ENCODE results near the gene MBD3L5.
"Not testable (repeated sequence)": the region's sequence is repeated elsewhere in the genome, so short reads cannot be mapped to it uniquely, and the experiment has no call there.

MBD3L5 gene

DNA sequence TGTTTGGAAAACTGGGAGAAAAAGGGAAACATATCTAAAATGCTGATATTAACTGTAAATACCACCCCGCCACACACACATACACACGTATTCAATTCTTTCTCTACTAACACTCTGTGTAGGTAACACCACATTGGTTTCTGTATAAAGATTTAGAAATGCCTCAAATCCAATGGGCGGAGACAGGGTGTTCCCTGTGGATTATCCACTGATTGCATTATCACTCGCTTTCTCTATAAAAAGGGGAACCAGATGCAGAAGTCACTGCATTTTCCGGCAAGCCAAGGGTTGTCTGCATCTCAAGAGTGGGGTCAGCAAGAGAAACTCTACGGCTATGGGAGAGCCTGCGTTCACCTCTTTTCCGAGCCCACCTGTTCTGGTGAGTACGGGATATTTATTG, at the start of gene MBD3L5:
MBD3L5 (plus strand) TSS at position 301 of the 400 bp plus-strand sequence; CDS start at position 335, 34 bp downstream.
- not testable (repeated sequence) for FAIRE-seq

DNA sequence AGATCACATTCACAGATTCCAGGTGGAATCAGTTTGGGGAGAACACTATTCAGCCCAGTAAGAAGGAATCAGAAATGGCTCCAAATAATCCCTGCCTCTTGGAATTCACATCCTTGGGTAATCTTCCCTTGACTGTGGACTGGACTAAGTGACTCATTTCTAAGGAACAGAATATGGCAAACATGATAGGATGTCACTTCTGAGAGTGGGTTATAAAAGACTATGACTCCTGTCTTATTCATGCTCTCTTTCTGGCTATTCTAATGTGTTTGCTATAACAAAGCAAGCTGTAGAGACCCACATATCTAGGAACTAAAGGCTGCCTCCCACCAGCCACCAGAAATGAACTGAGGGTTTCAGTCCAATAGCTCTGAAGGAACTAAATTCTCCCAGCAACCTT, 46.9 kb upstream of the MBD3L5 start:
- no peak for FAIRE-seq

DNA sequence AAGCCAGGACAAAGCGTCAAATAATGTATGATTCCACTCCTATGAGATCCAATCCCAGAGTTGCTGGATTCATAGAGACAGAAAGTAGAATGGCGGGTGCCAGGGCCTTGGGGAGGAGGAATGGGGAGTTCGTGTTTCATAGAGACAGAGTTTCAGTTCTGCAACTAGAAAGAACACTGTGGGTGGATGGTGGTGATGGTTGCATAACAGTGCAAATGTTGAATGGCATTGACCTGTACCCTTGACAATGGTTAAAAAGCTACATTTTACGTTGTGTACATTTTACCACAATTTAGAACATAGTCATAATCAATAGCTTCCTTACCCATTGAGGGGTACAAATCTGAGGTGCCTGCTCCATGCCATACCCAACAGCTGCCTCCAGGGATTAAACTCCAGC, 42.5 kb upstream of the MBD3L5 start:
- FAIRE-seq, result no peak

DNA sequence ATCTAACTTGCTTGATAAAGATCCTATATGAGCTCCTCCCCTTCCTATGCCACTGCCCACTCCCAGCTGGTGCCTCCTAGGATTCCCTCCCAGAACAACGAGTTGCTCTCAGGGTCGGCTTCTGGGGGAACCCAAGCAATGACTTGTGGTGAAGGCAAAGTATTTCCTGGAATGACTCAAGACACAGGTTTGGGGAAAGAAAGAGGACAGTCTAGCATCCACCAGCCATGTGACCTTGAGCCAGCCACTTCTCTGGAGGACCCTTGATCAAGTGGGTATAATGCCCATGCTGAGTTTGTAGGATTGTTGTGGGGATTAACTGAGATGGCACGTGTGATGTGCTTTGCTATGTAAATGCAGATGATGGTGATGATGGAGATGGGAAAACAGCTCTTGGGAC, 42.1 kb upstream of the MBD3L5 start:
- FAIRE-seq, result no peak

DNA sequence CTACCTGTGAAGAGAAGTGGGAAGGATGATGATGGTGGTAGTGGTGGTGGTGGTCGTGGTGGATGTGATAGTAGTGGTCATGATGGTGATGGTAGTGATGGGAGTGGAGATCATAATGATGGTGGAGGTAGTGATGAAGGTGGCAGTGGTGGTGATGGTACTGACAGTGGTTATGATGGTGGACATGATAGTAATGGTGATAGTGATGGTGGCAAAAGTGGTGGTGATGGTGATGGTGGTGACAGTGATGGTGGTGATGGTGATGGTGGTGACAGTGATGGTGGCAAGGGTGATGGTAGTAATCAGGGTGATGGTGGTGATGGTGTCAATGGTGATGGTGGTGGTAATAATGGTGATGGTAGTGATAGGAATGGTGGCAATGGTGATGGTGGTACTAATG, 35.3 kb upstream of the MBD3L5 start:
- FAIRE-seq, result no peak

DNA sequence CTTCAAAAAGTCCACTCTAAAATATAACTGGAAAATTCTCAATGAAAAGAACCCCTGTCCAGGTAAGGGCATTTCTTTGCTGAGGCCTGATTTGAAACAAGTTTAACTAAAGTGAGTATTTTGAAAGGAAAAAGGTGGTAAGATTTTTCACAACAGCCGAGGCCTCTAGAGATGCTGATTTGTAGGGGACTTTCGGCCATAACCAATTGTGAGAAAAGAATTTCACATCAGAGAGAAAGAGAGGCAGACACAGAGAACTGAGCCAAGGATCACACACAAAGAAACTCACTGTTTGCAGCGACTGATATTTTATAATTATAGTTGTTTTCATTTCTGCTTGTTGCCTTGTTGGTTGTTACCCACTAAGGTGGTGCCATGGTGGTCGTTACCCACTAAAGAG, 33.6 kb upstream of the MBD3L5 start:
- no peak for FAIRE-seq

DNA sequence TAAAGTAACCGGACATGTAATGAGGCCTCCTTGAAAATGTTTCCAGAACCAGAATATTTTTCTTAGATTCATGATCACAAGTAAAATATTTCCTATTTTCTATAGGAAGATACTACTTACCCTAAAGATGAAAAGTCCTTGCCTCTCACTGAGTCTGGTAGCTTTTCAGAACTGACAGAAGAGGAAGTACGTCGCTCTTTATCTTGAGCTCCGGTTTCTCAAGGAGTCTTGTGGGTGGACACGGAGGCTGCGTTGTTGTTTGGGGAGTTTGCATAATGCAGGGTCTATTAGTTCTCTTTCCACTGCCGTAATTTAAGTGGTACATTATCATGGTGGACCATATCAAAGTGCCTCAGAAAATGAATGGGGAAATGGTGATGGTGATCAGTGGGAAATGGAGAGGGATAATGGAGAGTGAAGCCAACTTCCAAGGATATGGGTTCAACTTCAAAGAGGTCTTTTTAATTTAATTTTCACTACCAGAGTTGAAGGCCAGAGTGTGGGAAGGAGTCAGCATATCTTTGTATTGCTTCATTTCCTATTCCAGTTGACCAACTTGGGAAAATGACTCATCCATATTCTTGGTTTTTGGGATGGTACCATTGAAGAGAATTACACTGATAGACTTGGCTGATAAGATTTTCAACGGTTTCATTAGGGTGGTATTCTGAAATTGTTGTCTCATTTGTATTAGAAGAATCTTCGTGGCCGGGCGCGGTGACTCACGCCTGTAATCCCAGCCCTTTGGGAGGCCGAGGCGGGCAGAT, 32.5 kb upstream of the MBD3L5 start:
- FAIRE-seq, result no peak

DNA sequence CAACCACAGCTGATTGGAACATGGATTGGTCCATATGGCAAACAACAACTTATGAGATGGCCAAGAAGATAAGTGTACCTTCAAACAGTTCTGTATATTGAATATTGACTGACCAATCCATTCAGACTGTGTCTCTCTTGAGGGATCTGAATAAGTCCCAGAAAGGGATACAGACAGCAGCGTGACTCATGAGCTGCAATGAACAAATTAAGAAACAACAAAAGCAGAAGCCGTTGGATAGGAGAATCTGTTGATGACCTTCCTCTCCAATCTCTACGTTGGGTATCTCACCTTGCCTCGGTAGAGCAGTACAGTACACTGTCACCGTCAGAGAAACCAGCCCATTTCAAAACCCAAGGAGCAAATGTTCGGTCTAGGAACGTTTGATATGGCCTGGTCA, 30.4 kb upstream of the MBD3L5 start:
- FAIRE-seq, result no peak

DNA sequence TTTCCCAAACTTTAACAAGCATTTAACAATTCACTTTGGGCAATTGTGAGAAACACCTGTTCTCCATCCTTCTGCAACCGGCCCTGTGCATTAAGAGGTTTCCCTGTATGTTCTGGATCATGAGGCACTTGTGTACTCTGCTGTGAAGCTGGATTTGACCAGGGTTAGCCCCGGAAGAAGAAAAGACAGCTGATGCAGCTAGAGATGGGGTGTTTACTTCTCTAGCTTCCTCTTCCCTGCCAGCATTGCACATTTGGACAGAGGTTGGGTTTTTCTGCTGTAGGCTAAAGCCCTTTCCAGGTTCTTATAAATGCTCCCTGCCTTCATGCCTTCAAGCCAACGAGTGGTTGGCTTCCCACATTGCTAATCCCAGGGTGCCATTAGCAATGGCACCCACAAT, 30.0 kb upstream of the MBD3L5 start:
- FAIRE-seq, result no peak

DNA sequence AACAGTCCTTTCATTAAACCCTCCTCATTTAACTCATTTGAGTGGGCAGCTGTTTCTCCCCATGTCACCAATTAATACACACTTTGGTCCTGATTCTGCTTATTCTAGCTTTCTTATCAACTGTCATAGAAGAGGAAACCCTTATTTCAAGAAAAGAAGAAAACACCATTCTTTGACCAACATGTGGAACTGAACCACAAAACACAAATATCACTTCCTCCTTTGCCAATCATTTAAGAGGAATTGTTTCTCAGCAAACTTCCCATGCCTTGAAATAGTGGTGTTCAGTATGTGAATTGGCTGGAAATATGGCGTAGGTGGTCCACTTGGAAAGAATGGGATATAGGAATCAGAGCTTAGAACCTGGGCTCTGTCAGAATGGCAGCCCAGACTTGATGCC, 29.6 kb upstream of the MBD3L5 start:
- no peak for FAIRE-seq

DNA sequence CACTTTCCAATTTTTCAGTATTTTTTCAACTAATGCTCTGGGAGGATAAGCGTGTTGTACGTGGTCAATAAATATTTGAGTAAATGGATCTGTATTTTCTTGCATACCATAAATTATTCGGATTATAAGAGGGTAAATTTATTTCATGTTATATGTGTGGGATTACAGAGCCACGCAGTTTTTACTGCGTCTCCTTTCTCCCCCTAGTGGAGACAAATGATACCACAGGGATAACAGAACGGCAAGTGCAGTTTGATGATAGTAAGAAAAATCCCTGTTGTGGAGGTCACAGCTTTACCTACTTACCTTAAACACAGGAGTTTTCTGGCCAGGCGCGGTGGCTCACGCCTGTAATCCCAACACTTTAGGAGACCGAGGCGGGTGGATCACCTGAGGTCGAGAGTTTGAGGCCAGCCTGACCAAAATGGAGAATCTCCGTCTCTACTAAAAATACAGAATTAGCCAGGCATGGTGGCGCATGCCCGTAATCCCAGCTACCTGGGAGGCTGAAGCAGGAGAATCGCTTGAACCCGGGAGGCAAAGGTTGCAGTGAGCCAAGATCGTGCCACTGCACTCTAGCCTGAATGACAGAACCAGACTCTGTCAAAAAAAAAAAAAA, 26.0 kb upstream of the MBD3L5 start:
- peak; percentile 62 for FAIRE-seq

DNA sequence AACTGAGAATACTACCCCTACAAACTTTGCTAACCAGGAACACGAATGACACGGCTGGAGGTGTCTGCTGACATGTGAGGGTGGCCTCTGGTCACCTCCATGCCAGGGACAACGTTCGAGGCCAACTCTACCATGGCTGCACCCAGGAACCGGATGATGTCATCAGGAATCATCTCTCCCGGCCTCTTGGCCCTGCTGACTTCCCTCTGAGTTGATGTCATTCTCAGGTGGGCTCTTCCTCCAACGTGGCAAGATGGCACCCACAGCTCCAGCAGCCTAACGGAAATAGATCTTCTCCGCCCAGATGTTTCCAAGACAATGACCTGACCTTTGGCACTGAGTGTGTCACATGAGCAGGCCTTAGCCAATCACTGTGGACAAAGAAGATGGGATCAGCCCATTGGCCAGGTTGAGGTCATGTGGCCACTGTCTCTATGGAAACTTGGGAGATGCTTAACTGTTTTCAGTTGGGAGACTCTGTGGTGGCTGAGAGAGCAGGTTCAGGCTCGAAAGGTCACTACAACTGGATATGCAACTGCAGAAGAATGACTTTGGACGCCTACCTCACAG, 24.2 kb upstream of the MBD3L5 start:
- no peak for FAIRE-seq

DNA sequence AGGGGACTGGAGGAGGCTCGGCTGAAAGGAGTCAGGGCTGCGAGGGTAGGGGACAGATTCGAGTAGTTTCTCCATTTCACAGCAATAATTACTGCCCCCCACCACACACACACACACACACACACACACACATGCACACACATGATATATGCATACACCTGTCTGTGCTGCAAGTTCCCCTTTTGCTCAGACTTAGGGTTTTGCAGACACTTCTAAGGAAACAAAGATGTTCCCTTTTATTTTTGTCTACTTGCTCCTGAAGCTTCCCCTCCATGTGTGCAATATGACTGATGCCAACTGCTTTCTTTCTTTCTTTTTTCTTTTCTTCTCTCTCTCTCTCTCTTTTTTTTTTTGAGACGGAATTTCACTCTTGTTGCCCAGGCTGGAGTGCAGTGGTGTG, 22.5 kb upstream of the MBD3L5 start:
- no peak for FAIRE-seq

DNA sequence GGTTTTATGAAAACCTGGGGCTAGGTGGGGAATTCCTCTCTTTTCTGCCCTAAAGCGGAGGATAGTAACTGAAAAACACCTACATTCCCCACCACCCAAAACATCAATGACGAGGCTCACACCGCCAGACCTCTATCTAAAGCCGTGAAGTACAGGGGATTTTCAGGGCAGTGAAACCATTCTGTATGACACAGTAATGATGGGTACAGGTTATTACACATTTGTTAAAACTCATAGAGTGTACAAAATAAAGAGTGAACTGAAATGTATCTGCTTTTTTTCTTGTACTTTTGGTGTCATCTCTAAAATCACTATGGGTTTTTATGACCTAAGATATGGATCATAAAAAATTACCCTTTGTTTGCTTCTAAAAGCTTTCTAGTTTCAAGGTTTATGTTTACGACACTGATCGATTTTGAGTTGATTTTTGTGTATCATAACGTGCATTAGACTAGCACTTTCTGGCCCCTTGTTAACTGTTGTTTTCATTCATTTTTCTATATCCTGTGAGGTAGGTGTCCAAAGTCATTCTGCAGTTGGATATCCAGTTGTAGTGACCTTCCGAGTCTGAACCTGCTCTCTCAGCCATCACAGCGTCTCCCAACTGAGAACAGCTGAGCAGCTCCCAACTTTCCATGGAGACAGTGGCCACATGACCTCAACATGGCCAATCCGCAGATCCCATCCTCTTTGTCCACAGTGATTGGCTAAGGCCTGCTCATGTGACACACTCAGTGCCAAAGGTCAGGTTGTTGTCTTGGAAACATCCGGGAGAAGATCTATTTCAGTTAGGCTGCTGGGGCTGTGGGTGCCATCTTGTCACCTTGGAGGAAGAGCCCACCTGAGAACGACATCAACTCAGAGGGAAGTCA, 19.4 kb upstream of the MBD3L5 start:
- FAIRE-seq, result no peak

DNA sequence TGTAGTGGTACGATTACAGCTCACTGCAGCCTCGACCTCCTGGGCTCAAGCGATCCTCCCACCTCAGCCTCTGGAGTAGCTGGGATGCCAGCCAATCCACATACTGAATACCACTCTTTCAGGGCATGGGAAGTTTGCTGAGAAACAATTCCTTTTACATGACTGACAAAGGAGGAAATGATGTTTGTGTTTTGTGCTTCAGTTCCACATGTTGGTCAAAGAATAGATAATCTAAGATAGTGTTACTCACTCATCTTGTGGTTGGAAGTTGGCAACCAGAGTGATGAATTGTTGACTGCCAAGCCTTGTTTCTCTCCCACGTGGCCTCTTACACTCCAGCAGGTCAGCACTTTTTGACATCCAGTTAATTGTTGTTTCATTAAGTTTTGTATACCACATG, 16.7 kb upstream of the MBD3L5 start:
- no peak for FAIRE-seq

DNA sequence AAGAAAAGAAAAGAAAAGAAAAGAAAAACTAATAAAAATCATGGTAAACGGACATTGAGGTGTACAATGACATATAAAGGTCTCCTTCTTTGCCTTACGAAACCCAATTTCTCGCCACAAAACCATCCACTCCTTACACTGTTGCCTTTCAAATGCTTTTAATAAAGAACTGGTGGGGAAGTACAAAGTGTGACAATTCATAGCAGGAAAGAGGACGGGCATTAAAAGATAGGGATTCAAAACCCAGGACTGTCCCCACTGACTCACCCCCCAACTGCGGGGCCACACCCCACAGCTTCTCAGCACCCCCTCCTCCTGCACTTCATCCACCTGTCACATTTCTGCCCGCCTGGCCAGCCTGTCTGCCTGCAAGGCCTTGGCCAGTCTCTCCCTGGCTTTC, 11.6 kb upstream of the MBD3L5 start:
- FAIRE-seq, result no peak

DNA sequence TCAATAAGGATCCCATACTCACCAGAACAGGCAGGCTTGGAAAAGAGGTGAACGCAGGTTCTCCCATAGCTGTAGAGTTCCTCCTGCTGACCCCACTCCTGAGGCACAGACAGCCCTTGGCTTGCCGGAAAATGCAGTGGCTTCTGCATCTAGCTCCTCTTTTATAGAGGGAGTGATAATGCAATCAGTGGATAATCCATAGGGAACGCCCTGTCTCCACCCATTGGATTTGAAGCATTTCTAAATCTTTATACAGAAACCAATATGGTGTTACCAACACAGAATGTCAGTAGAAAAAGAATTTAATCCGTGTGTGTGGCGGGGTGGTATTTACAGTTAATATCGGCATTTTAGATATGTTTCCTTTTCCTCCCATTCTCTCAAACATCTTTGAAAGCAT, 9.0 kb upstream of the MBD3L5 start, which contains the start of gene MBD3L2B:
MBD3L2B (minus strand) TSS at position 101 of the 400 bp plus-strand sequence; CDS start at position 67, 34 bp downstream.
- FAIRE-seq, result not testable (repeated sequence)

DNA sequence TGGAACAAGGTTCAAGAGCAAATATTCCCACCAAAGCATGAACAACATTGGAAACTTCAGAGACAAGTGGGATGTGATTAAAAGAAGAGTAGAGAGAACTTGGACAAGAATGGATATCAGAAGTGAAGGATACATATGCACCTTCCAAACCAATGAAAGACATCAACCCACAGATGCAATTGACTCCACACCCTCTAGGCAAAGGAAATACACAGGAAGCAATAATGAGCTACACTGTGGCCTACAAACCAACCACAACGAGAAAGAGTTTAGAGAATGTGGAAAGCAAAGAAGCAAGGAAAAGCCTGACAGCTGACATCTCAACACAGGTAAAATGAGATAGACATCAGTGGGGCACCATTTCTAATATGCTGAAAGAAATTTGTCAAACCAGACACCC, 1.6 kb upstream of the MBD3L5 start:
- FAIRE-seq, result not testable (repeated sequence)

DNA sequence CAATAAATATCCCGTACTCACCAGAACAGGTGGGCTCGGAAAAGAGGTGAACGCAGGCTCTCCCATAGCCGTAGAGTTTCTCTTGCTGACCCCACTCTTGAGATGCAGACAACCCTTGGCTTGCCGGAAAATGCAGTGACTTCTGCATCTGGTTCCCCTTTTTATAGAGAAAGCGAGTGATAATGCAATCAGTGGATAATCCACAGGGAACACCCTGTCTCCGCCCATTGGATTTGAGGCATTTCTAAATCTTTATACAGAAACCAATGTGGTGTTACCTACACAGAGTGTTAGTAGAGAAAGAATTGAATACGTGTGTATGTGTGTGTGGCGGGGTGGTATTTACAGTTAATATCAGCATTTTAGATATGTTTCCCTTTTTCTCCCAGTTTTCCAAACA, 9.7 kb downstream of the MBD3L5 start, which contains the start of gene MBD3L4:
MBD3L4 (minus strand) TSS at position 101 of the 400 bp plus-strand sequence; CDS start at position 66, 35 bp downstream.
- not testable (repeated sequence) for FAIRE-seq

DNA sequence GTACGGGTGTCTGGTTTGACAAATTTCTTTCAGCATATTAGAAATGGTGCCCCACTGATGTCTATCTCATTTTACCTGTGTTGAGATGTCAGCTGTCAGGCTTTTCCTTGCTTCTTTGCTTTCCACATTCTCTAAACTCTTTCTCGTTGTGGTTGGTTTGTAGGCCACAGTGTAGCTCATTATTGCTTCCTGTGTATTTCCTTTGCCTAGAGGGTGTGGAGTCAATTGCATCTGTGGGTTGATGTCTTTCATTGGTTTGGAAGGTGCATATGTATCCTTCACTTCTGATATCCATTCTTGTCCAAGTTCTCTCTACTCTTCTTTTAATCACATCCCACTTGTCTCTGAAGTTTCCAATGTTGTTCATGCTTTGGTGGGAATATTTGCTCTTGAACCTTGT, 11.2 kb downstream of the MBD3L5 start:
- FAIRE-seq, result not testable (repeated sequence)

DNA sequence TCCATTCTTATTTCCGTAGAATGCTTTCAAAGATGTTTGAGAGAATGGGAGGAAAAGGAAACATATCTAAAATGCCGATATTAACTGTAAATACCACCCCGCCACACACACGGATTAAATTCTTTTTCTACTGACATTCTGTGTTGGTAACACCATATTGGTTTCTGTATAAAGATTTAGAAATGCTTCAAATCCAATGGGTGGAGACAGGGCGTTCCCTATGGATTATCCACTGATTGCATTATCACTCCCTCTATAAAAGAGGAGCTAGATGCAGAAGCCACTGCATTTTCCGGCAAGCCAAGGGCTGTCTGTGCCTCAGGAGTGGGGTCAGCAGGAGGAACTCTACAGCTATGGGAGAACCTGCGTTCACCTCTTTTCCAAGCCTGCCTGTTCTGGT, 18.6 kb downstream of the MBD3L5 start, which contains the start of gene MBD3L2:
MBD3L2 (plus strand) TSS at position 301 of the 400 bp plus-strand sequence; CDS start at position 354, 53 bp downstream.
- FAIRE-seq, result not testable (repeated sequence)

DNA sequence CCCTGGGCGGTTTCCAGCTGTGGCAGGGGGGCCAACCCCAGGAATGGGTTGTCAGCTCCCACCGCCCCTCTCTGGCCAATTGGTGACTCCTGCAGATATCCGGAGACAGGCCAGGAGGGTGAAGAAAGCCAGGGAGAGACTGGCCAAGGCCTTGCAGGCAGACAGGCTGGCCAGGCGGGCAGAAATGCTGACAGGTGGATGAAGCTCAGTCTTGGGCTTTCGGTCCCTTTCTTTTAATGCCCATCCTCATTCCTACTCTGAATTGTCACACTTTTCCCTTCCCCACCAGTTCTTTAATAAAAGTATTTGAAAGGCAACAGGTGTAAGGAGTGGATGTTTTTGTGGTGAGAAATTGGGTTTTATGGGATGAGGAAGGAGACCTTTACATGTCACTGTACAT, 21.0 kb downstream of the MBD3L5 start:
- FAIRE-seq, result not testable (repeated sequence)

DNA sequence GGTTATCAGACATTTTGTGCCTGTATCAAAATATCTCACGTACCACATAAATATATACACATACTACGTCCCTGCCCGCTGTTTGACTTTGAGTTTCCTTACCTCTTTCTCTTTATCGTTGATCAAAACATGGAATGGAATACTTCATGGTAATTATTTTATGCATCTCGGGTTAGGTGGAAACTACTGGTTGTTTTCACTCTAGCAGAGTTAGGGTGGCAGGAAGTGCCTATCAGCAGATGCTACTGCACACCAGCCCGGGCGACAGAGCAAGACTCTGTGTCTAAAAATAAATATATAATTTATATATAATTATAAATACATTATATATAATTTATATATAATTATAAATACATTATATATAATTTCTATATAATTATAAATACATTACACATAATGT, 22.5 kb downstream of the MBD3L5 start:
- not testable (repeated sequence) for FAIRE-seq
